Ovary (tissue), 3 donors: ENCODE results near the gene JPT2.

ENCODE experiments used
- CTCF ChIP-seq, 3 donors: fragments of 450-650 bp in 2 of 3; fragments of 200-600 bp in 1 of 3; IDR thresholded peaks; one replicate each; pipeline versions ENCODE4 v1.5.1 to v1.8.0; 2016 to 2022; ENCODE audit warnings: antibody characterized with exemption in 3 of 3, mild to moderate bottlenecking in 1 of 3
- EP300 ChIP-seq: sonication (generic); formaldehyde crosslinking; IDR thresholded peaks from one replicate; pipeline ENCODE4 v1.6.1; 2017; ENCODE audit warnings: antibody characterized with exemption
- POLR2A ChIP-seq: fragments of 450-650 bp; IDR thresholded peaks from one replicate; pipeline ENCODE4 v1.6.1; 2017; ENCODE audit warnings: antibody characterized with exemption, mild to moderate bottlenecking, moderate library complexity
- donor health status: DM: no; HTN: no; CAD: no.

DNA sequence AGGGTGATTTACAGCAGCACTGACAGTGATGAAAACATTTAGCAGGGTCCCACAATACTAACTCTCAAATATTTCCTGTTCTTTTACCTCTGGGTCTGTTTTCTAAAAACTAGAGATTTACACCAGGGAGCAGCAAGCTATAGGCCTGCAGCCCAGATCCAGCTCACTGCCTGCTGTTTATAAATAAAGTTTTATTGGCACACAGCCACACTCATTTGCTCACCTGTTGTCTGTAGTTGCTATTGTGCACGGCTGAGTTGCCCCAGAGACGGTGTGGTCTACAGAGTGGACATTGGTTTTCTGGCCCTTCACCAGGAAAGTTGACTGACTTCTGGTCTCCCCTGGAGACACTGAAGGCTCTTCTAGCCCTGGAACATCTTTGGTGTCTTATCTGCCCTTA lies 16.3 kb upstream of the JPT2 start:
- TF ChIP-seq POLR2A = no peak
- no peak for TF ChIP-seq CTCF (IDR thresholded peaks at IDR 0.05)
- no peak for TF ChIP-seq EP300
